Parathyroid adenoma (tissue), 2 donors: ENCODE measurements around the gene PTP4A1.

Experiments used
- H2AFZ ChIP-seq: fragments of 300-600 bp; sonication (generic); one replicate; pipeline ENCODE4 v1.7.0; 2017; ENCODE audit warnings: antibody characterized with exemption, mild to moderate bottlenecking
- H3K27ac ChIP-seq: fragments of 300-600 bp; sonication (generic); one replicate; pipeline ENCODE4 v1.7.0; 2017
- H3K27me3 ChIP-seq: fragments of 300-600 bp; sonication (generic); one replicate; pipeline ENCODE4 v1.7.0; 2017; ENCODE audit warnings: low read length; ENCODE audit not compliant: control insufficient read depth, insufficient read depth
- H3K36me3 ChIP-seq: fragments of 300-600 bp; sonication (generic); one replicate; pipeline ENCODE4 v1.7.0; 2017; ENCODE audit warnings: low read length; ENCODE audit not compliant: control insufficient read depth, insufficient read depth
- H3K4me1 ChIP-seq: fragments of 300-600 bp; sonication (generic); one replicate; pipeline ENCODE4 v1.7.0; 2017; ENCODE audit warnings: control low read depth
- H3K4me2 ChIP-seq: fragments of 300-600 bp; sonication (generic); one replicate; pipeline ENCODE4 v1.7.0; 2017; ENCODE audit warnings: low read length
- H3K4me3 ChIP-seq: fragments of 300-600 bp; sonication (generic); one replicate; pipeline ENCODE4 v1.7.0; 2017; ENCODE audit warnings: low read depth, low read length
- H3K79me2 ChIP-seq: fragments of 300-600 bp; sonication (generic); one replicate; pipeline ENCODE4 v1.7.0; 2017; ENCODE audit warnings: control low read depth
- H3K9ac ChIP-seq: fragments of 300-600 bp; sonication (generic); one replicate; pipeline ENCODE4 v1.7.0; 2017; ENCODE audit warnings: mild to moderate bottlenecking
- H3K9me3 ChIP-seq: fragments of 300-600 bp; sonication (generic); one replicate; pipeline ENCODE4 v1.7.0; 2017; ENCODE audit warnings: low read length; ENCODE audit not compliant: control insufficient read depth
- TF ChIP-seq, protein P1 (sequence below): fragments of 300-600 bp; sonication (generic); IDR thresholded peaks from one replicate; pipeline ENCODE4 v1.7.0; 2017; ENCODE audit warnings: antibody characterized with exemption, mild to moderate bottlenecking
- donor health status: primary hyperparathyroidism.

PTP4A1 gene

DNA sequence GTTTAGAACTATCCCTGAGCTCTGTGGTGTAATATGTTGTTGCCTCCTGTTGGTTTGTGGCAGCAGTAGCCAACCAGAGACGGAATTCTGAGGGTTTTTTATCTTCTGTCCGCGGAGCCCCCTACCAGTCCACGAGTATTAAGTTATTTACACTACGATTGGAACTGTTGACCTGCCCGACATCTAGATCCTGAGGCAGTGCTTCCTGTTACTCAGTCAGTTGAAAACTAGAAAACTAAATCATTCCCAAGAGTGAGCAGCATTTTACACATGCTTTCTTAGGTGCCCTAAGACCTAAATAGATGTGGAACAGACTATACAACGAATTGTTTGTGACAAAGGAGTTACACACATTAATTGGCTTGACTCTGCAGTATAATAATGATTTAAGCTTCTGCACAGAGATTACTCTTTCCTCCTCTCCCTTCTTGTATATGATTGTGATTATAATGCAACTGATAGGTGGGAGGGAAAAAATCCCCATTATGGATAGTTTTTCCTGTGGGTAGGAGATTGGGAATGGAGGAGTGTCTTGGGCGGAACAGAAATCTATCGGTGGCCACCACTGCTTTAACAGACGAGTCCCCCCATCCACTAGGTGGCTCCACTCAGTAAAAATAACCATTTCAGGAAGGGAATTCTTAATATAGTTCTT, 1.7 kb downstream of the PTP4A1 start:
- H3K27me3 ChIP-seq: no peaks in the 10 kb centered on the region
- H3K9me3 ChIP-seq: no peaks in the 10 kb centered on the region
- H3K9ac ChIP-seq: peak overlapping the region; percentile 96
- H3K79me2 ChIP-seq: peaks cover 2% of the 10 kb centered on the region
- H3K4me1 ChIP-seq: peaks cover 6% of the 10 kb centered on the region
- no peaks in the 10 kb centered on the region for H3K36me3 ChIP-seq
- H3K27ac ChIP-seq: peak overlapping the region; percentile 93
- TF ChIP-seq, protein P1, sequence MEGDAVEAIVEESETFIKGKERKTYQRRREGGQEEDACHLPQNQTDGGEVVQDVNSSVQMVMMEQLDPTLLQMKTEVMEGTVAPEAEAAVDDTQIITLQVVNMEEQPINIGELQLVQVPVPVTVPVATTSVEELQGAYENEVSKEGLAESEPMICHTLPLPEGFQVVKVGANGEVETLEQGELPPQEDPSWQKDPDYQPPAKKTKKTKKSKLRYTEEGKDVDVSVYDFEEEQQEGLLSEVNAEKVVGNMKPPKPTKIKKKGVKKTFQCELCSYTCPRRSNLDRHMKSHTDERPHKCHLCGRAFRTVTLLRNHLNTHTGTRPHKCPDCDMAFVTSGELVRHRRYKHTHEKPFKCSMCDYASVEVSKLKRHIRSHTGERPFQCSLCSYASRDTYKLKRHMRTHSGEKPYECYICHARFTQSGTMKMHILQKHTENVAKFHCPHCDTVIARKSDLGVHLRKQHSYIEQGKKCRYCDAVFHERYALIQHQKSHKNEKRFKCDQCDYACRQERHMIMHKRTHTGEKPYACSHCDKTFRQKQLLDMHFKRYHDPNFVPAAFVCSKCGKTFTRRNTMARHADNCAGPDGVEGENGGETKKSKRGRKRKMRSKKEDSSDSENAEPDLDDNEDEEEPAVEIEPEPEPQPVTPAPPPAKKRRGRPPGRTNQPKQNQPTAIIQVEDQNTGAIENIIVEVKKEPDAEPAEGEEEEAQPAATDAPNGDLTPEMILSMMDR: peak; percentile 41
- H3K4me2 ChIP-seq: peak overlapping the region; percentile 73
- peak overlapping the region; percentile 99 for H2AFZ ChIP-seq
- H3K4me3 ChIP-seq: peak overlapping the region; percentile 83

DNA sequence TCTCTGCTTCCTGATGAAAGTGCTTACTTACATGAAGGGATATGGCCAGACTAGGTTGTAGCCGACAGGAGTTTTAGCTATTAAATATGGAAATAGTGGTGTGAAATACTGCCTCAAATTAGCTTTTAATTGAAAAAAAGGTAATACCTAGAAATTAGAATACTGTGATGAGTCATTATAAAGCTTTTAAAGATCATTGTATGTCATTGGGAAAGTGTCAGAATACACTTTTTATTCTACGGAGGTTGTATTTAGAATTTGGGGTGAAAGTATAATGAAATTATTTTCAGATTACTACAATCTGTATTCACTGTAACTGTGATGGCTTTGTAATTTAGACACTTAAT, 2.2 kb downstream of the PTP4A1 start:
- Histone ChIP-seq H3K4me2 (peak overlapping the region; percentile 73), H3K4me1 (peaks cover 6% of the 10 kb centered on the region), H3K4me3 (no peak overlapping the region), H3K36me3 (no peaks in the 10 kb centered on the region), H3K9me3 (no peaks in the 10 kb centered on the region), H3K79me2 (peaks cover 2% of the 10 kb centered on the region), H2AFZ (peak overlapping the region; percentile 99), H3K27ac (peak overlapping the region; percentile 93), H3K27me3 (no peaks in the 10 kb centered on the region), H3K9ac (no peak overlapping the region)
- TF ChIP-seq, protein P1: no peak

DNA sequence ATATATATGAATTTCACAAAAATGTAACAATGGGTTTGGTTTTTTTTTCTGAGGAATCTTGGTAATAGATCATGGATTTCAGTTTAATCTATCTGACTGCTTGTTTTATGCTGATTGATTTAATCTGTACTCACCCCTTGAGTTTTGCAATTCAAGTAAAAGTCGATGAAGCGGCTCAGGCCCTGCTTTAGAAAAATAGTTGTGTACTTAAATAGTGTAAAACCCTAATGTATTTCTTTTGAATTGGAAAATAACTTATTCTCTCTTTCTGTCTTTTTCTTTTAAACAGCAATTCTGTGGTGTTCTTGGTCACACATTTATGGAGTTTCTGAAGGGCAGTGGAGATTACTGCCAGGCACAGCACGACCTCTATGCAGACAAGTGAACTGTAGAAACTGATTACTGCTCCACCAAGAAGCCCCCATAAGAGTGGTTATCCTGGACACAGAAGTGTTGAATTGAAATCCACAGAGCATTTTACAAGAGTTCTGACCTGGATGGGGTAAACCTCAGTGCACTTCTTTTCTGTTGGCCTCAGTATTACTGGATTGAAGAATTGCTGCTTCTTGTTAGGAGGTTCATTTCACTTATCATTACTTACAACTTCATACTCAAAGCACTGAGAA, 4.0 kb downstream of the PTP4A1 start:
- TF ChIP-seq, protein P1: no peak
- no peak overlapping the region for H2AFZ ChIP-seq
- H3K36me3 ChIP-seq: no peaks in the 10 kb centered on the region
- H3K4me3 ChIP-seq: no peak overlapping the region
- H3K27me3 ChIP-seq: no peaks in the 10 kb centered on the region
- peaks cover 6% of the 10 kb centered on the region for H3K4me1 ChIP-seq
- H3K27ac ChIP-seq: no peak overlapping the region
- H3K4me2 ChIP-seq: no peak overlapping the region
- H3K9ac ChIP-seq: no peak overlapping the region
- peaks cover 2% of the 10 kb centered on the region for H3K79me2 ChIP-seq
- no peaks in the 10 kb centered on the region for H3K9me3 ChIP-seq

DNA sequence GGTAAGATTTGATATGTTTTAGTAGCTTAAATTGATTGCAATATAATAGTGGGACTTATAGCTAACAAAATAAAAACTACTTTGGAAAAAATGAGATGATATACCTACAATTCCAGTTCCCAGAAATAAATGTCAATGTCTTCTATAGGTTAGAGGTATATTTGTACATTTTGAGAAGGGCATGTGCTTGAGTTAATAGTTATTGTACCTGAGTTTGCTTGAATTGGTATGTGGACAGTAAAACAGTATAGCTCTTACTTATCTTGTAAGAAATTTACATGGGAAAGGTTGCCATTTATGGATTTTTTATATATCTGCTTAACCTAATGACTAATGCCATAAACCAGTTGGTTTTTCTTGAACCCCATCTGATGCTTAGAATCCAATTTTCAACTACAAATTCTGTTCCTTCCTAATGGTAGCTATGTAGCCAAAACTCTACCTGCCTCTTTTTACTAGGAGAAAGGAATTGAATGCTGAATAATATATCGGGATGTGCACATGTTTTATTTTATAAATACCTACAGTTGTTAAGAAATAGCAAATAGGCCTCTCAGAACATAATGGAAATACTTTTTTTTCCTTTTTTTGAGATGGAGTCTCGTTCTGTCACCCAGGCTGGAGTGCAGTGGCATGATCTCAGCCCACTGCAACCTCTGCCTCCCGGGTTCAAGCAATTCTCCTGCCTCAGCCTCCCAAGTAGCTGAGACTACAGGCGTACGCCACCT, 4.9 kb downstream of the PTP4A1 start:
- Histone ChIP-seq H2AFZ (no peak overlapping the region), H3K4me3 (no peak overlapping the region), H3K27me3 (no peaks in the 10 kb centered on the region), H3K4me2 (no peak overlapping the region), H3K27ac (no peak overlapping the region), H3K9ac (no peak overlapping the region), H3K79me2 (peaks cover 2% of the 10 kb centered on the region), H3K4me1 (peaks cover 6% of the 10 kb centered on the region), H3K36me3 (no peaks in the 10 kb centered on the region), H3K9me3 (no peaks in the 10 kb centered on the region)
- TF ChIP-seq, protein P1: no peak
